H1 (cell line): ENCODE results near the gene ZNF407. TPM values are rescaled to one million over a fixed set of nuclear protein-coding genes. Genes with fewer than 3 reads are reported as not detected.

Experiments
- CTCF ChIA-PET: fragments of 300-600 bp; sonication (Branson Sonifier 250); formaldehyde crosslinking; loops from one replicate; lab custom pipeline; 2021; ENCODE audit not compliant: partially characterized antibody; lab: Charles Lee
- POLR2A ChIA-PET: fragments of 300-600 bp; sonication (Branson Sonifier 250); formaldehyde crosslinking; loops from one replicate; lab custom pipeline; 2021; ENCODE audit warnings: inconsistent platforms; ENCODE audit not compliant: partially characterized antibody; lab: Charles Lee
- DNase-seq, 2 experiments: peaks; one replicate each; pipeline versions ENCODE4 v3.0.0 to v3.0.0-alpha.2; 2010 to 2022; ENCODE audit warnings: low spot score in 2 of 2, low read depth in 1 of 2, mixed read lengths in 1 of 2
- FAIRE-seq: peaks from 2 replicates; lab custom pipeline; 2011; peaks lifted over from hg19 to GRCh38; lab: Jason Lieb, UNC
- H2AFZ ChIP-seq: 2 replicates; pipeline ENCODE4 v1.8.1; 2012; ENCODE audit warnings: low read length, inconsistent platforms
- H2AK5ac ChIP-seq: 2 replicates; pipeline ENCODE4 v1.6.1; 2013; ENCODE audit warnings: low read depth, low read length
- H2BK120ac ChIP-seq: replicated peaks from 2 replicates; pipeline ENCODE3; 2013; ENCODE audit warnings: low read depth, low read length, inconsistent platforms
- H2BK12ac ChIP-seq: 2 replicates; pipeline ENCODE4 v1.6.1; 2013; ENCODE audit warnings: low read depth, low read length
- H2BK15ac ChIP-seq: 2 replicates; pipeline ENCODE4 v1.6.1; 2013; ENCODE audit warnings: low read length
- H2BK20ac ChIP-seq: 2 replicates; pipeline ENCODE4 v1.6.1; 2013; ENCODE audit warnings: low read length
- H2BK5ac ChIP-seq: 2 replicates; pipeline ENCODE4 v1.6.1; 2013; ENCODE audit warnings: low read depth, low read length
- H3K14ac ChIP-seq: 2 replicates; pipeline ENCODE4 v1.6.1; 2013; ENCODE audit warnings: inconsistent platforms; ENCODE audit not compliant: insufficient read length
- H3K18ac ChIP-seq: 2 replicates; pipeline ENCODE4 v1.6.1; 2013; ENCODE audit warnings: low read length; ENCODE audit errors: extremely low read depth
- H3K23ac ChIP-seq: 2 replicates; pipeline ENCODE4 v1.6.1; 2013; ENCODE audit warnings: inconsistent platforms; ENCODE audit not compliant: insufficient read length
- H3K23me2 ChIP-seq: 2 replicates; pipeline ENCODE4 v1.6.1; 2013; ENCODE audit warnings: low read depth, low read length
- H3K27ac ChIP-seq: 2 replicates; pipeline ENCODE4 v1.6.1; 2011; ENCODE audit warnings: low read depth, low read length, inconsistent platforms
- H3K27me3 ChIP-seq, 4 experiments: replicated peaks in 1 of 4; 1 replicate in 1 of 4; 2 replicates in 3 of 4; pipeline versions ENCODE4 v1.6.1 to v1.8.1; 2011 to 2013; ENCODE audit warnings: low read length in 3 of 4, mild to moderate bottlenecking in 3 of 4, inconsistent platforms in 2 of 4, mixed read lengths in 2 of 4, moderate library complexity in 1 of 4; ENCODE audit not compliant: control insufficient read depth in 3 of 4, insufficient read depth in 3 of 4; ENCODE audit errors: extremely low read depth in 1 of 4
- H3K36me3 ChIP-seq, 4 experiments: 2 replicates each; pipeline versions ENCODE4 v1.6.1 to v1.8.1; 2011 to 2013; ENCODE audit warnings: mild to moderate bottlenecking in 4 of 4, low read length in 3 of 4, moderate library complexity in 2 of 4, control low read depth in 1 of 4, inconsistent platforms in 1 of 4; ENCODE audit not compliant: insufficient read depth in 4 of 4, control insufficient read depth in 2 of 4
- H3K4ac ChIP-seq: replicated peaks from 2 replicates; pipeline ENCODE3; 2013; ENCODE audit warnings: low read length, low read depth, mixed read lengths, inconsistent platforms; ENCODE audit not compliant: insufficient read length
- H3K4me1 ChIP-seq, 4 experiments: replicated peaks in 1 of 4; 1 replicate in 1 of 4; 2 replicates in 3 of 4; pipeline versions ENCODE4 v1.6.1 to v1.8.1; 2011 to 2013; ENCODE audit warnings: low read length in 3 of 4, inconsistent platforms in 2 of 4, mixed read lengths in 1 of 4; ENCODE audit not compliant: insufficient read depth in 4 of 4, control insufficient read depth in 3 of 4
- H3K4me2 ChIP-seq, 2 experiments: 2 replicates each; pipeline versions ENCODE4 v1.6.1 to v1.8.1; 2011 to 2013; ENCODE audit warnings: low read depth in 2 of 2, low read length in 2 of 2, control low read depth in 1 of 2, inconsistent platforms in 1 of 2, mild to moderate bottlenecking in 1 of 2; ENCODE audit not compliant: insufficient read depth in 1 of 2
- H3K4me3 ChIP-seq, 4 experiments: fragments of 200-600, 300-600 bp in 1 of 4; sonication (generic), shearing (Covaris generic), sonication (Bioruptor Twin) in 1 of 4; 2 replicates each; pipeline versions ENCODE4 v1.5.1 to v1.8.1; 2011 to 2016; ENCODE audit warnings: low read length in 4 of 4, low read depth in 3 of 4, control low read depth in 2 of 4, inconsistent platforms in 2 of 4, mild to moderate bottlenecking in 2 of 4, mixed read lengths in 1 of 4, moderate library complexity in 1 of 4; ENCODE audit not compliant: insufficient read depth in 2 of 4; ENCODE audit errors: extremely low read depth in 1 of 4
- H3K56ac ChIP-seq: replicated peaks from 2 replicates; pipeline ENCODE3; 2013; ENCODE audit warnings: low read depth, mild to moderate bottlenecking, mixed read lengths, low read length, inconsistent platforms; ENCODE audit not compliant: insufficient read length
- H3K79me1 ChIP-seq: 2 replicates; pipeline ENCODE4 v1.6.1; 2013; ENCODE audit warnings: low read depth, low read length, control low read depth
- H3K79me2 ChIP-seq, 2 experiments: 2 replicates each; pipeline versions ENCODE4 v1.6.1 to v1.8.1; 2012 to 2013; ENCODE audit warnings: low read length in 2 of 2, mild to moderate bottlenecking in 2 of 2, inconsistent platforms in 1 of 2; ENCODE audit not compliant: insufficient read depth in 2 of 2, control insufficient read depth in 1 of 2
- H3K9ac ChIP-seq, 4 experiments: replicated peaks in 1 of 4; 1 replicate in 1 of 4; 2 replicates in 3 of 4; pipeline versions ENCODE4 v1.6.1 to v1.8.1; 2011 to 2013; ENCODE audit warnings: low read depth in 3 of 4, low read length in 3 of 4, control low read depth in 2 of 4, mild to moderate bottlenecking in 2 of 4, moderate library complexity in 2 of 4, inconsistent platforms in 1 of 4; ENCODE audit errors: extremely low read depth in 1 of 4
- H3K9me3 ChIP-seq, 2 experiments: 2 replicates each; pipeline versions ENCODE4 v1.6.1 to v1.8.1; 2012 to 2013; ENCODE audit warnings: mild to moderate bottlenecking in 2 of 2, moderate library complexity in 2 of 2, control low read depth in 1 of 2, inconsistent platforms in 1 of 2, low read depth in 1 of 2, low read length in 1 of 2, mixed read lengths in 1 of 2; ENCODE audit not compliant: insufficient read depth in 2 of 2
- H4K20me1 ChIP-seq, 2 experiments: replicated peaks in 1 of 2; 2 replicates each; pipeline versions ENCODE3 to v1.8.1; 2011 to 2013; ENCODE audit warnings: inconsistent platforms in 2 of 2, low read length in 2 of 2, mild to moderate bottlenecking in 1 of 2; ENCODE audit not compliant: insufficient read depth in 2 of 2, control insufficient read depth in 1 of 2
- H4K5ac ChIP-seq: 2 replicates; pipeline ENCODE4 v1.6.1; 2013; ENCODE audit warnings: low read length, low read depth, mixed read lengths, inconsistent platforms; ENCODE audit not compliant: insufficient read length
- H4K8ac ChIP-seq: 2 replicates; pipeline ENCODE4 v1.8.0; 2013; ENCODE audit warnings: mild to moderate bottlenecking, moderate library complexity, low read length, inconsistent platforms; ENCODE audit not compliant: insufficient read depth; ENCODE audit errors: extremely low read depth
- H4K91ac ChIP-seq: replicated peaks from 2 replicates; pipeline ENCODE3; 2013; ENCODE audit warnings: low read length, mixed read lengths, inconsistent platforms; ENCODE audit not compliant: insufficient read length
- BRCA1 ChIP-seq: IDR thresholded peaks from 2 replicates; pipeline ENCODE4 v1.6.1; 2012; ENCODE audit warnings: low read depth, low read length, improper control_type of control experiment
- CTBP2 ChIP-seq: IDR thresholded peaks from 2 replicates; pipeline ENCODE4 v1.7.0; 2011; ENCODE audit warnings: borderline replicate concordance, mild to moderate bottlenecking, moderate library complexity, mixed read lengths, low read length; ENCODE audit not compliant: insufficient read depth, insufficient read length
- NANOG ChIP-seq: IDR thresholded peaks from 2 replicates; pipeline ENCODE4 v1.6.1; 2011; ENCODE audit warnings: low read length, low read depth, mild to moderate bottlenecking, inconsistent platforms; ENCODE audit not compliant: insufficient read depth, poor library complexity, severe bottlenecking
- SIRT6 ChIP-seq: IDR thresholded peaks from one replicate; pipeline ENCODE4 v1.7.1; 2012; ENCODE audit warnings: low read length, inconsistent platforms
- TBP ChIP-seq: IDR thresholded peaks from 2 replicates; pipeline ENCODE4 v1.6.1; 2011; ENCODE audit warnings: low read depth, low read length, improper control_type of control experiment
- ZNF274 ChIP-seq: IDR thresholded peaks from 2 replicates; pipeline ENCODE4 v1.7.0; 2012; ENCODE audit warnings: low read length, borderline replicate concordance; ENCODE audit errors: extremely low read depth
- WGBS, 2 experiments: shearing (Covaris generic) in 1 of 2; methylation state at CpG; one replicate each; pipeline versions ENCODE4 v1.1.6 to v1.1.7; 2013 to 2015; ENCODE audit warnings: low lambda C conversion rate in 2 of 2, mixed read lengths in 2 of 2, inconsistent platforms in 1 of 2, low coverage in 1 of 2, missing lambda C conversion rate in 1 of 2; ENCODE audit not compliant: insufficient replicate concordance in 2 of 2, insufficient coverage in 1 of 2, insufficient read length in 1 of 2; ENCODE audit errors: extremely low coverage in 1 of 2, missing lambda C conversion rate in 1 of 2; 5-methylcytosine and 5-hydroxymethylcytosine counted together
- polyA plus RNA-seq, 7 experiments: library from polyadenylated mRNA; depleted of rRNA in 3 of 7; stranded (reverse) in 5 of 7; unstranded in 2 of 7; fragments of >200 nt in 5 of 7; fragments of 200-250 nt in 2 of 7; gene quantifications; 1 replicate in 5 of 7; 2 replicates in 1 of 7; 4 replicates in 1 of 7; pipeline versions ENCODE4 v1.2.1 to v1.2.3, GENCODE V29; 2011 to 2013; ENCODE audit warnings: missing spikeins in 2 of 7, mixed read lengths in 2 of 7
- total RNA-seq: library from RNA; stranded (reverse); fragmentation: NEBNext Ultra II Directional; extraction: Animal tissue kit (Norgen Biotek cat#: 25700); gene quantifications from 2 replicates; pipeline ENCODE4 v1.2.1, GENCODE V29; 2021

The ZNF407 gene
- total and polyA plus RNA-seq, 2 of the 8 experiments (the other 6 are each of a cell fraction or from before 2014, with no cell fraction given), result 1.5 to 6.8 TPM

DNA sequence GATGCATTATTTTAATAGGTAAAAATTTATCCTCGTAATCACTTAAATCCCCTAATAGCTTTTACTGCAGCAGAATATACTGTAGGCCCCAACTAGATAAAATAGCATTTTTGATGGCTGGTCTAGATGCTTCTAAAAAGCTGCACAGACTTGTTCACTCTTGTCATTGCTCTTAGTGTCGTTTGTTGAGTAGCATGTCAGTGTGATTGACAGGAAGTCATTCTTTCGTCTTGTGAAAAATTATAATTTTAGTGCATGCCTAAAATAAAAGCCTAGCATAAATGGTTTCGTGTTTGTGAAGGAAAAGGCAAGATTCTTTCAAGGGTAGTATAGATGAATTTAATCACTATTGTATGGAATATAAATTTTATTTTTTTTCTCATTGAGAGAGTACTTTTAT, 336.3 kb downstream of the ZNF407 start:
- Histone ChIP-seq H2BK15ac (no peak overlapping the region), H4K20me1 (no peaks in the 10 kb centered on the region), H3K4me3 (no peak overlapping the region), H4K8ac (no peak overlapping the region), H2AK5ac (no peak overlapping the region), H3K4ac (no peak overlapping the region), H2BK120ac (no peak overlapping the region), H3K79me1 (no peaks in the 10 kb centered on the region), H3K9ac (no peak overlapping the region), H3K18ac (no peak overlapping the region), H3K4me1 (peaks cover 0 to 4% (median 1%) of the 10 kb centered on the region in 4 experiments; a peak in 1 of 7 replicates), H2BK5ac (no peak overlapping the region), H2AFZ (no peak overlapping the region), H4K5ac (no peak overlapping the region), H3K79me2 (no peaks in the 10 kb centered on the region), H2BK20ac (no peak overlapping the region), H3K23me2 (no peaks in the 10 kb centered on the region), H3K36me3 (no peaks in the 10 kb centered on the region), H3K23ac (no peak overlapping the region), H3K27me3 (no peaks in the 10 kb centered on the region), H3K14ac (no peak overlapping the region), H3K4me2 (no peak overlapping the region), H2BK12ac (no peak overlapping the region), H3K9me3 (no peaks in the 10 kb centered on the region), H3K56ac (no peak overlapping the region), H4K91ac (no peak overlapping the region), H3K27ac (no peak overlapping the region)
- DNase-seq (no peak), FAIRE-seq (no peak)
- ChIA-PET CTCF (no interaction called here), POLR2A (no interaction called here)
- TF ChIP-seq CTBP2 (no peak), ZNF274 (no peak), SIRT6 (no peak), NANOG (no peak), BRCA1 (no peak), TBP (no peak)
- 90% methylated on average over 4 of the region's 4 CpGs; no CpG with 5 or more reads in 1 of the 2 experiments for WGBS, 2 experiments
